Activated naive CD8-positive, alpha-beta T cell treated with anti-CD3 and anti-CD28 coated beads, Interleukin-2, amount 50 U/mL, for 24 hours (primary cell): ENCODE results near the gene LATS2.

Experiments
- ATAC-seq: fragments of 150-1000 bp; cut with Tn5 transposase; one replicate; pipeline ENCODE4 v1.10.0; 2021
- DNase-seq: peaks from one replicate; pipeline ENCODE4 v3.0.0; 2021
- H3K27ac Mint-ChIP-seq: one replicate; pipeline ENCODE4 v1.8.0; 2021; ENCODE audit warnings: mild to moderate bottlenecking, mixed read lengths
- H3K27me3 Mint-ChIP-seq: one replicate; pipeline ENCODE4 v1.8.0; 2021; ENCODE audit warnings: mixed read lengths
- H3K36me3 Mint-ChIP-seq: one replicate; pipeline ENCODE4 v1.8.0; 2021; ENCODE audit warnings: low read depth, mixed read lengths
- H3K4me1 Mint-ChIP-seq: one replicate; pipeline ENCODE4 v1.8.0; 2021; ENCODE audit warnings: mixed read lengths
- H3K4me3 Mint-ChIP-seq: one replicate; pipeline ENCODE4 v1.8.0; 2021; ENCODE audit warnings: mild to moderate bottlenecking, moderate library complexity, mixed read lengths
- H3K9me3 Mint-ChIP-seq: one replicate; pipeline ENCODE4 v1.8.0; 2021; ENCODE audit warnings: mixed read lengths

The LATS2 gene

DNA sequence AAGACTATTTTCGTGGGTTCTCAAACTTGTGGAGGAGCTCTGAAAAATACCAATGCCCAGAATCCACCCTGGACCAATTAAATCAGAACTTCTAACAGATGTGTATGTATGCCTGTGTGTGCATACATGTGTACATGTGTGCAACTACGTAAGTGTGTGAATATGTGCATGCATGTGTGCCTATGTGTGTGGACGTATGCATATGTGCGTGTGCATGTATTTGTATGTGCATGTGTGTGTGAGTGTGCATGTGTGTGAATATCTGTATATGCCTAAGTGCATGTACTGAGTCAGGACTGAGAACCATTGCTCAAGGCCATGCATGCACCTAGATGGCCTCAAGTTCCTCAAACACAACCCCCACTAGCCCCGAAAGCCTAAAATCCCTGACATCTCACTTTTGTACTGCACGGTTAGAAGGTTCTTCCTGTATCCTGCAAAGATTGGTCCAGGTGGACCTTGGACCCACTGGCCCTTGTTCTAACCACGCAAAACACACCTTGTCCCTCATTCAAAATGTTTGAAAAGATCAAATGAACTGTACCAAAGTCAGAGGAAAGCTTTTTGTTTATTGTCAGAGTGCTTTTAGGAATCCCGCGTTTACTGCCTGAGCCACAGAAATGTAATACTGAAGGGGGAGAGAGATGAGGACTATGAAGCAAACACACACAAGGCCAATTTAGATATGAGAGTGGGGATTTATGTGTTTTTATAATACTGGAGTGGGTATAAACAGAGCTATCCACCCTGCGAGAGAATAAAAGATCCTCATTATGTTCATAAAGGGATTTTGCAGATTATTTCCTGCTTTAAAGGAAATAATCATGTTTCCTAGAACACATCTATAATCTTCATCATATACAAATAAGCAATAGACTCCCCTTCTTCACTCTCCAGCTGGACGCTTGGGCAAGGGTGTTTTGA lies 39.1 kb downstream of the LATS2 start:
- no peak for DNase-seq
- H3K27ac Mint-ChIP-seq, result no peak overlapping the region
- no peaks in the 10 kb centered on the region for H3K36me3 Mint-ChIP-seq

DNA sequence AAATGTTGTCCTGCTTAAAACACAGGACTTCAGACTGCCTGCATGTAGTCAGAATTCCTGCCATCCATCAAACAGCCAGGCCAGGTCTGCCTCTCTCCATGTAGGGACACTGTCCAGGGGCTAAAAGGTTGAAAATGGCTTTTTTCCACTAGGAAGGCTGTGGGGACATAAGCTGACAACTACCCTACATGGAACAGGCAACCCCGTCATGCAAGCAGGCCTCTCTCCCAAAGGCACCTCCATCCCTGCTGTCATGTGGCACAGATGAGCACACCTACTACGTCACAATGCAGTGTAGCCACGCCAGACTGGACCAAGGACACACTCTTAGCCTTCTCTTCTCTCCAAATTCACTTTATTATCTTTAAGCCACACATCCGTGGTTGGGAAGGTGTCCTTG lies 40.8 kb downstream of the LATS2 start:
- Mint-ChIP-seq H3K27ac (no peak overlapping the region), H3K27me3 (no peaks in the 10 kb centered on the region), H3K36me3 (no peaks in the 10 kb centered on the region), H3K9me3 (no peaks in the 10 kb centered on the region), H3K4me3 (no peak overlapping the region), H3K4me1 (peaks cover 17% of the 10 kb centered on the region)
- DNase-seq, result no peak
- ATAC-seq, result no peak

More for the DNA sequence above, 39.1 kb downstream of the LATS2 start:
- Mint-ChIP-seq H3K4me3 (no peak overlapping the region), H3K4me1 (peaks cover 7% of the 10 kb centered on the region), H3K27me3 (no peaks in the 10 kb centered on the region), H3K9me3 (no peaks in the 10 kb centered on the region)
- ATAC-seq, result no peak

- no peaks in the 10 kb centered on the region for H3K36me3 Mint-ChIP-seq
- H3K4me1 Mint-ChIP-seq, result peaks cover 17% of the 10 kb centered on the region
- DNase-seq (no peak), ATAC-seq (no peak)
- H3K27ac Mint-ChIP-seq, result no peak overlapping the region
- H3K27me3 Mint-ChIP-seq, result no peaks in the 10 kb centered on the region
- no peaks in the 10 kb centered on the region for H3K9me3 Mint-ChIP-seq
- H3K4me3 Mint-ChIP-seq, result no peak overlapping the region
Measured at GRCh38 chr13:21020176-21020575, 41.2 kb downstream of the LATS2 start.

GRCh38 chr13:21018220-21018619 lies 43.2 kb downstream of the LATS2 start:
- Mint-ChIP-seq H3K36me3 (no peaks in the 10 kb centered on the region), H3K9me3 (no peaks in the 10 kb centered on the region), H3K27me3 (no peaks in the 10 kb centered on the region), H3K4me1 (peaks cover 17% of the 10 kb centered on the region), H3K4me3 (no peak overlapping the region), H3K27ac (no peak overlapping the region)
- no peak for ATAC-seq
- DNase-seq, result no peak

- Mint-ChIP-seq H3K4me1 (peaks cover 17% of the 10 kb centered on the region), H3K27me3 (no peaks in the 10 kb centered on the region), H3K27ac (peak overlapping the region; percentile 62), H3K4me3 (no peak overlapping the region), H3K36me3 (no peaks in the 10 kb centered on the region), H3K9me3 (no peaks in the 10 kb centered on the region)
- DNase-seq (no peak), ATAC-seq (no peak)
Measured at GRCh38 chr13:21016487-21016886, 44.9 kb downstream of the LATS2 start.

GRCh38 chr13:21015284-21015683 lies 46.1 kb downstream of the LATS2 start:
- Mint-ChIP-seq H3K27ac (no peak overlapping the region), H3K4me3 (no peak overlapping the region), H3K4me1 (peaks cover 24% of the 10 kb centered on the region), H3K9me3 (no peaks in the 10 kb centered on the region), H3K36me3 (no peaks in the 10 kb centered on the region), H3K27me3 (no peaks in the 10 kb centered on the region)
- ATAC-seq (no peak), DNase-seq (no peak)

GRCh38 chr13:21014502-21015170 lies 46.8 kb downstream of the LATS2 start:
- H3K4me1 Mint-ChIP-seq, result peaks cover 24% of the 10 kb centered on the region
- H3K9me3 Mint-ChIP-seq, result no peaks in the 10 kb centered on the region
- no peaks in the 10 kb centered on the region for H3K27me3 Mint-ChIP-seq
- ATAC-seq (no peak), DNase-seq (no peak)
- no peak overlapping the region for H3K4me3 Mint-ChIP-seq
- no peak overlapping the region for H3K27ac Mint-ChIP-seq
- no peaks in the 10 kb centered on the region for H3K36me3 Mint-ChIP-seq

- no peak overlapping the region for H3K27ac Mint-ChIP-seq
- ATAC-seq, result no peak
- H3K36me3 Mint-ChIP-seq, result no peaks in the 10 kb centered on the region
- DNase-seq, result no peak
- H3K9me3 Mint-ChIP-seq, result no peaks in the 10 kb centered on the region
- H3K27me3 Mint-ChIP-seq, result no peaks in the 10 kb centered on the region
- H3K4me1 Mint-ChIP-seq, result peaks cover 24% of the 10 kb centered on the region
- no peak overlapping the region for H3K4me3 Mint-ChIP-seq
Measured at GRCh38 chr13:21014139-21014501, 47.3 kb downstream of the LATS2 start.

- no peak overlapping the region for H3K4me3 Mint-ChIP-seq
- no peaks in the 10 kb centered on the region for H3K36me3 Mint-ChIP-seq
- H3K27ac Mint-ChIP-seq, result no peak overlapping the region
- no peaks in the 10 kb centered on the region for H3K27me3 Mint-ChIP-seq
- H3K4me1 Mint-ChIP-seq, result peaks cover 24% of the 10 kb centered on the region
- no peaks in the 10 kb centered on the region for H3K9me3 Mint-ChIP-seq
- no peak for ATAC-seq
- no peak for DNase-seq
Measured at GRCh38 chr13:21013682-21014038, 47.7 kb downstream of the LATS2 start.

DNA sequence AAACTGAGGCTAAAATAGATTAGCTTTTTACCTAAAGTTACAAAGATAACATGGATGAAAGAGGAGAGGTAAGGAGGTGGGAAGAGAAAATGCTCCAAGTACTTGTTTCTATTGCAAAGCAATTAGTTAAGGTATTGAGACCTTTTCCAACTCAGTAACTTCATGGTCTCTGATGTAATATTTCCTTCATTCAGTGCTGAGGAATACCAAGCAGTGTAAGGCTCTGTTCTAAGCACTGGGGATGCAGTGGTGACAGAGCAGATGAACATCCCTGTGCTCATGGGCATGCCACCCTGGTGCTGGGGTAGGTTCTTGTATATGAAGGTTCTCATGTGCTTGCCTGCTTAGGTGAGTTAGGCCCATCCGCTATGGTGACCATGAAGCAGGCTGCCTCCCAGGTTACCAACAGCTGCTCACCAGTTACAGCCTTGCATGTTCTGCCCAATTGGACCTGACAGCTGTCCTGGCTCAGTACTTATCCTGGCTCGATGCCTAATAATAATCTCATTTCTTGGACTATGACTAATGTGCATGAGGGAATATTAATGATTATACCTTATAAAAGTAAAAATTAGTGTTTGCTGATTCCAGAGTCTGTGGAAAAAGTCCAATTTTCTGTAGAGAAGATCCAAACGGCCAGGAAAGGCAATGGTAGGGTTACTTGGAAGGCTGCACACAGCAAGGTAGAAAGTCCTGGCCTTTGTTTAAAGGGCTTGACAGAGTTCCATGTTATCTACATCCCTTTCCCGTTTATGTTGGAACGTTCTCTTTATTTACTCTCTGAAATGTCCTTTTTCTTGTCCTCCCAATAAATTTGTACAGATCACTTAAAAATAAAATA lies 48.3 kb downstream of the LATS2 start:
- no peak for ATAC-seq
- no peaks in the 10 kb centered on the region for H3K36me3 Mint-ChIP-seq
- no peak for DNase-seq
- H3K4me3 Mint-ChIP-seq, result no peak overlapping the region
- H3K27ac Mint-ChIP-seq, result no peak overlapping the region
- H3K27me3 Mint-ChIP-seq, result no peaks in the 10 kb centered on the region
- H3K4me1 Mint-ChIP-seq, result peaks cover 24% of the 10 kb centered on the region
- H3K9me3 Mint-ChIP-seq, result no peaks in the 10 kb centered on the region

DNA sequence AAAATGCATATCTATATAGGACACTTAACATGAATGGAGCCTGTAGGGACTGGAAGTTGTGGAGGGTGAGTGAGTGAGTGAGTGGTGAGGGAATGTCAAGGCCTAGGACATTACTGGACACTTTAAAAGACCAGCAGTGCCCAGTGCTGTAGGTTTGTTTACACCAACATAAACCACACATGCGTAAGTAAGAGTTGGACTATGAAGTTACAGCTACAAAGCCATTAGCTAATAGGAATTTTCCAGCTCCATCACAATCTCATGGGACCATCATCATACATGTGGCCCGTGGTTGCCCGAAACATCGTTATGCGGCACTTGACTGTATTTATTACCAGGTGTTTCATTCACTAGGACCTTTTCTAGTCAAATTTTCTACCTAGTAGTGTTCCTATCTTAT lies 49.2 kb downstream of the LATS2 start:
- ATAC-seq (no peak), DNase-seq (no peak)
- Mint-ChIP-seq H3K27ac (no peak overlapping the region), H3K4me1 (peaks cover 17% of the 10 kb centered on the region), H3K9me3 (no peaks in the 10 kb centered on the region), H3K4me3 (no peak overlapping the region), H3K27me3 (no peaks in the 10 kb centered on the region), H3K36me3 (no peaks in the 10 kb centered on the region)

- Mint-ChIP-seq H3K27ac (no peak overlapping the region), H3K4me1 (peaks cover 8% of the 10 kb centered on the region), H3K9me3 (no peaks in the 10 kb centered on the region), H3K36me3 (no peaks in the 10 kb centered on the region), H3K27me3 (no peaks in the 10 kb centered on the region), H3K4me3 (no peak overlapping the region)
- no peak for DNase-seq
- no peak for ATAC-seq
Measured at GRCh38 chr13:21011378-21011777, 50.0 kb downstream of the LATS2 start.

DNA sequence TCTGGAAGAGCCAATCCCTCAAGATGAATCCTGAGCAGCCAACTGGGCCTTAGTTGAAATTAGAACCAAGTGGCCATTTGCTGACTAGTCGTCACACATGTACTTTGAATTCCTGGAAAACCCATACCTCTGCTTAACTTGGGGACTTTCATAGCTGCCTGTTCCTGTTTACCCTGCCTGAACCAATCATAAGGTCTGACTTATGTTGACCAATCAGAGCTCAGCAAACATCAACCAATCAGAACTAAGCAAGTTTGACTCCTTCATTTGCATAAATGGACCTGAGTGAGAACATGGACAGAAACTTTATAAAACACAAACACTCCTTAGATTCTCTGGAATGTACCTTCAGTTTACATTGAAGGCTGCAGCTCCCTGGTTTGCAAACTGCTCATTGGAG lies 50.8 kb downstream of the LATS2 start:
- no peaks in the 10 kb centered on the region for H3K27me3 Mint-ChIP-seq
- H3K36me3 Mint-ChIP-seq, result no peaks in the 10 kb centered on the region
- DNase-seq, result no peak
- H3K9me3 Mint-ChIP-seq, result no peaks in the 10 kb centered on the region
- no peak overlapping the region for H3K27ac Mint-ChIP-seq
- no peak overlapping the region for H3K4me3 Mint-ChIP-seq
- ATAC-seq, result no peak
- H3K4me1 Mint-ChIP-seq, result peaks cover 7% of the 10 kb centered on the region

GRCh38 chr13:21009036-21009435 lies 52.4 kb downstream of the LATS2 start:
- Mint-ChIP-seq H3K36me3 (no peaks in the 10 kb centered on the region), H3K4me1 (peaks cover 7% of the 10 kb centered on the region), H3K27me3 (no peaks in the 10 kb centered on the region), H3K4me3 (no peak overlapping the region), H3K27ac (no peak overlapping the region), H3K9me3 (no peaks in the 10 kb centered on the region)
- DNase-seq, result no peak
- ATAC-seq, result no peak

- no peak for ATAC-seq
- Mint-ChIP-seq H3K27me3 (no peaks in the 10 kb centered on the region), H3K9me3 (no peaks in the 10 kb centered on the region), H3K4me1 (peaks cover 7% of the 10 kb centered on the region), H3K27ac (no peak overlapping the region), H3K36me3 (no peaks in the 10 kb centered on the region), H3K4me3 (no peak overlapping the region)
- no peak for DNase-seq
Measured at GRCh38 chr13:21008026-21008425, 53.4 kb downstream of the LATS2 start.
